WTC11 (cell line): ENCODE results near the gene MOB3B. TPM values are rescaled to one million over a fixed set of nuclear protein-coding genes. Genes with fewer than 3 reads are reported as not detected.

Source experiments
- ATAC-seq: fragments of 200-7000 bp; cut with Tn5 transposase; 2 replicates; pipeline ENCODE4 v1.10.0; 2021; ENCODE audit warnings: mild to moderate bottlenecking, moderate library complexity
- CTCF ChIA-PET: fragments of 300-600 bp; sonication (Branson Sonifier 250); formaldehyde crosslinking; loops from one replicate; lab custom pipeline; 2021; ENCODE audit warnings: antibody characterized with exemption; lab: Charles Lee
- POLR2A ChIA-PET: fragments of 350-600 bp; sonication (Branson Sonifier 250); formaldehyde crosslinking; loops from one replicate; lab custom pipeline; 2021; ENCODE audit warnings: antibody characterized with exemption; lab: Charles Lee
- DNase-seq: peaks from one replicate; pipeline ENCODE4 v3.0.0; 2021; ENCODE audit warnings: low spot score
- H3K27ac Mint-ChIP-seq: 2 replicates; pipeline ENCODE4 v1.8.0; 2021; ENCODE audit warnings: mixed read lengths
- H3K27me3 Mint-ChIP-seq: 2 replicates; pipeline ENCODE4 v1.8.0; 2021; ENCODE audit warnings: low read depth, mild to moderate bottlenecking, moderate library complexity, mixed read lengths
- H3K36me3 Mint-ChIP-seq: 2 replicates; pipeline ENCODE4 v1.8.0; 2021; ENCODE audit warnings: mixed read lengths
- H3K4me1 Mint-ChIP-seq: 2 replicates; pipeline ENCODE4 v1.8.0; 2022; ENCODE audit warnings: mixed read lengths
- H3K4me3 Mint-ChIP-seq: 2 replicates; pipeline ENCODE4 v1.8.0; 2021; ENCODE audit warnings: mild to moderate bottlenecking, moderate library complexity, mixed read lengths
- H3K9me3 Mint-ChIP-seq: 2 replicates; pipeline ENCODE4 v1.8.0; 2021; ENCODE audit warnings: mixed read lengths
- ATF1 ChIP-seq: sonication (generic); formaldehyde crosslinking; IDR thresholded peaks from 2 replicates; pipeline ENCODE4 v1.8.1; 2023; ENCODE audit warnings: mild to moderate bottlenecking, moderate library complexity, missing genetic modification reagents
- CREM ChIP-seq: sonication (generic); formaldehyde crosslinking; IDR thresholded peaks from 2 replicates; pipeline ENCODE4 v1.8.1; 2022; ENCODE audit warnings: mild to moderate bottlenecking, missing genetic modification reagents, moderate library complexity
- GRHL2 ChIP-seq: fragments of 250-450 bp; sonication (Bioruptor Pico); IDR thresholded peaks from 2 replicates; pipeline ENCODE4 v1.8.0; 2022; ENCODE audit warnings: mild to moderate bottlenecking, moderate library complexity; ENCODE audit not compliant: insufficient replicate concordance, severe bottlenecking
- HMGXB4 ChIP-seq: sonication (generic); formaldehyde crosslinking; IDR thresholded peaks from 2 replicates; pipeline ENCODE4 v1.8.1; 2023; ENCODE audit warnings: mild to moderate bottlenecking, moderate library complexity, missing genetic modification reagents
- IRF2 ChIP-seq: sonication (generic); formaldehyde crosslinking; IDR thresholded peaks from 2 replicates; pipeline ENCODE4 v1.8.0; 2022; ENCODE audit warnings: low read depth, missing genetic modification reagents, borderline replicate concordance
- KAT7 ChIP-seq: sonication (generic); formaldehyde crosslinking; IDR thresholded peaks from 2 replicates; pipeline ENCODE4 v1.8.1; 2023; ENCODE audit warnings: missing genetic modification reagents, mild to moderate bottlenecking, borderline replicate concordance
- NR2C2 ChIP-seq: sonication (generic); formaldehyde crosslinking; IDR thresholded peaks from 2 replicates; pipeline ENCODE4 v1.8.0; 2022; ENCODE audit warnings: mild to moderate bottlenecking, missing genetic modification reagents
- PRDM15 ChIP-seq: sonication (generic); formaldehyde crosslinking; IDR thresholded peaks from 2 replicates; pipeline ENCODE4 v1.8.0; 2022; ENCODE audit warnings: missing genetic modification reagents
- PRRX2 ChIP-seq: fragments of 250-450 bp; sonication (Bioruptor Pico); IDR thresholded peaks from 2 replicates; pipeline ENCODE4 v1.8.0; 2021; ENCODE audit warnings: mild to moderate bottlenecking
- SOX15 ChIP-seq: fragments of 250-450 bp; sonication (Bioruptor Pico); IDR thresholded peaks from 2 replicates; pipeline ENCODE4 v1.9.0; 2021; ENCODE audit warnings: mild to moderate bottlenecking
- TCF7 ChIP-seq: sonication (generic); formaldehyde crosslinking; IDR thresholded peaks from 2 replicates; pipeline ENCODE4 v1.8.0; 2022; ENCODE audit warnings: mild to moderate bottlenecking, low read depth, missing genetic modification reagents, moderate library complexity
- TEAD1 ChIP-seq: sonication (generic); formaldehyde crosslinking; IDR thresholded peaks from 2 replicates; pipeline ENCODE4 v1.8.0; 2022; ENCODE audit warnings: mild to moderate bottlenecking, missing genetic modification reagents
- ZNF425 ChIP-seq: fragments of 250-450 bp; sonication (Bioruptor Pico); conservative IDR thresholded peaks from 2 replicates; pipeline ENCODE4 v1.9.0; 2021; ENCODE audit warnings: mild to moderate bottlenecking
- total RNA-seq: library from RNA; stranded (reverse); gene quantifications from 3 replicates; pipeline ENCODE4 v1.2.3, GENCODE V29; 2021
- TF ChIP-seq, protein P1 (sequence below): sonication (generic); formaldehyde crosslinking; IDR thresholded peaks from 2 replicates; pipeline ENCODE4 v1.8.0; 2023; ENCODE audit warnings: mild to moderate bottlenecking, missing genetic modification reagents

Gene MOB3B
- total RNA-seq, 1 experiment from 2014 or later = 25.1 TPM

DNA sequence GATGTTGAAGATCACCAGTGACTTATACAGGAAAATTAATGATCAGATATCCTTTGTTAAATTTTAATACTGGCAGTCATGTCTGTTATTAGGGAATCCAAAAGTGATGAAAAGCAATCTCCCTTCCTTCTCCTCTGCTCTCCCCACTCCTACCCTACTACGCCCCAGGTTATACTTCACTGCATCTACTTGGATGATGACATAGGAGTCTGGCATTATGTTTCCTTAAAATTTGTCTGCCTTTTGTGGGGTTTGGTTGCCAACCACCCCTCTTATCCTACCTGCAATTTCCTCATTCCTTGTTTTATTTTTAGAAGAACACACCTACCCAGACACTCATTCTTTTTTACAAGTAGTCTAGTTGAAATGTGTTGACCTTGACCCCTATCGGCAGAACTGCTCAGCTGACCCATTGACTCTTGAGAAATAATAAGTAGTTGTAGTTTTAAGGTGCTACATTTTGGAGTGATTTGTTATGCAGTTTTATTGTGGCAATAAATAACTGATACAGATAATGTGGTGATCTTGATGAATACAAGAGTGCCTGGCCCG, 5.1 kb upstream of the MOB3B start:
- Mint-ChIP-seq H3K9me3 (no peaks in the 10 kb centered on the region), H3K4me3 (no peak overlapping the region), H3K27ac (no peak overlapping the region), H3K4me1 (peaks cover 38% of the 10 kb centered on the region), H3K36me3 (no peaks in the 10 kb centered on the region; the same call in 1 of the 2 replicates), H3K27me3 (no peaks in the 10 kb centered on the region)
- POLR2A ChIA-PET = no interaction called here
- CTCF ChIA-PET = interaction anchor here (2.0 to 2.4 kb wide), 3 partner anchors 45 to 202 kb away, joined by 12 to 22 read pairs (median 18); no protein-coding TSS in a partner anchor
- ATAC-seq (no peak), DNase-seq (no peak)
- TF ChIP-seq ATF1 (CRISPR knock-in tag) (no peak), HMGXB4 (CRISPR knock-in tag) (no peak), PRDM15 (no peak), TEAD1 (CRISPR knock-in tag) (no peak), IRF2 (no peak)

- TF ChIP-seq CREM = no peak
- TF ChIP-seq PRRX2 (CRISPR knock-in tag) = no peak
- no peak for TF ChIP-seq KAT7 (CRISPR knock-in tag)
- TF ChIP-seq, protein P1, sequence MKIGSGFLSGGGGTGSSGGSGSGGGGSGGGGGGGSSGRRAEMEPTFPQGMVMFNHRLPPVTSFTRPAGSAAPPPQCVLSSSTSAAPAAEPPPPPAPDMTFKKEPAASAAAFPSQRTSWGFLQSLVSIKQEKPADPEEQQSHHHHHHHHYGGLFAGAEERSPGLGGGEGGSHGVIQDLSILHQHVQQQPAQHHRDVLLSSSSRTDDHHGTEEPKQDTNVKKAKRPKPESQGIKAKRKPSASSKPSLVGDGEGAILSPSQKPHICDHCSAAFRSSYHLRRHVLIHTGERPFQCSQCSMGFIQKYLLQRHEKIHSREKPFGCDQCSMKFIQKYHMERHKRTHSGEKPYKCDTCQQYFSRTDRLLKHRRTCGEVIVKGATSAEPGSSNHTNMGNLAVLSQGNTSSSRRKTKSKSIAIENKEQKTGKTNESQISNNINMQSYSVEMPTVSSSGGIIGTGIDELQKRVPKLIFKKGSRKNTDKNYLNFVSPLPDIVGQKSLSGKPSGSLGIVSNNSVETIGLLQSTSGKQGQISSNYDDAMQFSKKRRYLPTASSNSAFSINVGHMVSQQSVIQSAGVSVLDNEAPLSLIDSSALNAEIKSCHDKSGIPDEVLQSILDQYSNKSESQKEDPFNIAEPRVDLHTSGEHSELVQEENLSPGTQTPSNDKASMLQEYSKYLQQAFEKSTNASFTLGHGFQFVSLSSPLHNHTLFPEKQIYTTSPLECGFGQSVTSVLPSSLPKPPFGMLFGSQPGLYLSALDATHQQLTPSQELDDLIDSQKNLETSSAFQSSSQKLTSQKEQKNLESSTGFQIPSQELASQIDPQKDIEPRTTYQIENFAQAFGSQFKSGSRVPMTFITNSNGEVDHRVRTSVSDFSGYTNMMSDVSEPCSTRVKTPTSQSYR (CRISPR knock-in tag) = no peak
- H3K27me3 Mint-ChIP-seq = no peaks in the 10 kb centered on the region
- DNase-seq (no peak), ATAC-seq (no peak)
- H3K9me3 Mint-ChIP-seq = no peaks in the 10 kb centered on the region
- H3K4me1 Mint-ChIP-seq = peaks cover 38% of the 10 kb centered on the region
- no peak overlapping the region for H3K4me3 Mint-ChIP-seq
- CTCF ChIA-PET = interaction anchor here (2.0 kb wide), 1 partner anchor 201 kb away, joined by 18 read pairs; no protein-coding TSS in a partner anchor
- H3K36me3 Mint-ChIP-seq = no peaks in the 10 kb centered on the region; the same call in 1 of the 2 replicates
- no peak overlapping the region for H3K27ac Mint-ChIP-seq
- POLR2A ChIA-PET = no interaction called here
These were observed 4.5 kb upstream of the MOB3B start for GRCh38 chr9:27534131-27534530.

DNA sequence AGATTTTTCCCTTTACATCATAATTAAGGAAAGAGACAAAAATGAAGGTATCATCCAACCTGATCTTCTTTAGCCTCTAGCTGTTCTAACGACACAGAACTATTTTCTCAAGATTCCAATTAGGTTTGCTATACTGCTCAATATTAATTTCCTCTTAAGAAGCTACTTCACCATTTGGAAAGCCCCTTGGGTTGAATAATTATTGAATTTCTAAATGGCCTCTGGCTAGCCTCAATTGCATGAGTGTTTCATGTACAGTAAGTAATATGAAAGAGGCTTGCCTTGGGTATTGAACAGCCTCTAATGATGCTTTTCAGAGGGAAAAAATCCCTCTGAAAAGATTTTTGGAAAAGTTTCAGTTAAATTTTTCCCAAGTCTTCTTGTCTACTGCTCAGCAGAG, 3.7 kb upstream of the MOB3B start:
- Mint-ChIP-seq H3K4me3 (no peak overlapping the region), H3K4me1 (peaks cover 38% of the 10 kb centered on the region), H3K27ac (no peak overlapping the region), H3K9me3 (no peaks in the 10 kb centered on the region), H3K27me3 (no peaks in the 10 kb centered on the region), H3K36me3 (no peaks in the 10 kb centered on the region; the same call in 1 of the 2 replicates)
- ChIA-PET POLR2A (no interaction called here), CTCF (interaction anchor here (2.0 kb wide), 1 partner anchor 200 kb away, joined by 18 read pairs; no protein-coding TSS in a partner anchor)
- DNase-seq (no peak), ATAC-seq (no peak)
- TF ChIP-seq ZNF425 (CRISPR knock-in tag) = no peak
- TF ChIP-seq GRHL2 (CRISPR knock-in tag) = no peak
- no peak for TF ChIP-seq PRDM15
- TF ChIP-seq TCF7 (CRISPR knock-in tag) = no peak
- no peak for TF ChIP-seq HMGXB4 (CRISPR knock-in tag)
- no peak for TF ChIP-seq NR2C2 (CRISPR knock-in tag)
- no peak for TF ChIP-seq SOX15 (CRISPR knock-in tag)
